ENCODE results near the gene USP14. TPM values are rescaled to one million over a fixed set of nuclear protein-coding genes. Genes with fewer than 3 reads are reported as not detected.

USP14 gene
- total RNA-seq, 2 experiments from 2014 or later, result 110 to 111 TPM

- ChIA-PET POLR2A (no interaction called here), CTCF (interaction anchor here (1.0 kb wide), 1 partner anchor 10 kb away, joined by 5 read pairs; no protein-coding TSS in a partner anchor)
These were observed 1.7 kb upstream of the USP14 start for GRCh38 chr18:156514-157230.

- ChIA-PET POLR2A (interaction anchor here (2.3 kb wide), 1 partner anchor 109 kb away, joined by 12 read pairs; the partner anchor contains the start of gene THOC1), CTCF (no interaction called here)
These were observed 788 bp downstream of the USP14 start for GRCh38 chr18:159037-159652.

DNA sequence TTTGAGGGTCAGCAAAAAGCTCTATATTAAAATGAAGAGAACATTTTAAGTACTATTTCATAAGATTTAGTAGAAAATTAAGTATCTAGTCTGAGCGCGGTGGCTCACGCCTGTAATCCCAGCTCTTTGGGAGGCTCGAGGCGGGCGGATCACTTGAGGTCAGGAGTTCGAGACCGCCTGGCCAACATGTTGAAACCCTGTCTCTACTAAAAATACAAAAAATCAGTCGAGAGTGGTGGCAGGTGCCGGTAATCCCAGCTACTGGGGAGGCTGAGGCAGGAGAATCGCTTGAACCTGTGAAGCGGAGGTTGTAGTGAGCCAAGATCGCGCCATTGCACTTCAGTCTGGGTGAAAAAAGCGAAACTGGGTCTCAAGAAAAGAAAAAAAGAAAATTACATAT lies 1.6 kb downstream of the USP14 start:
- ChIA-PET CTCF (no interaction called here), POLR2A (interaction anchor here (2.3 kb wide), 1 partner anchor 108 kb away, joined by 12 read pairs; the partner anchor contains the start of gene THOC1)

- CTCF ChIA-PET, result no interaction called here
- POLR2A ChIA-PET, result no interaction called here
These were observed 2.6 kb downstream of the USP14 start for GRCh38 chr18:160831-161570.

GRCh38 chr18:172361-172760 lies 14.0 kb downstream of the USP14 start:
- ChIA-PET POLR2A (no interaction called here), CTCF (no interaction called here)

- ChIA-PET POLR2A (no interaction called here), CTCF (no interaction called here)
These were observed 21.1 kb downstream of the USP14 start for GRCh38 chr18:179499-179898.

DNA sequence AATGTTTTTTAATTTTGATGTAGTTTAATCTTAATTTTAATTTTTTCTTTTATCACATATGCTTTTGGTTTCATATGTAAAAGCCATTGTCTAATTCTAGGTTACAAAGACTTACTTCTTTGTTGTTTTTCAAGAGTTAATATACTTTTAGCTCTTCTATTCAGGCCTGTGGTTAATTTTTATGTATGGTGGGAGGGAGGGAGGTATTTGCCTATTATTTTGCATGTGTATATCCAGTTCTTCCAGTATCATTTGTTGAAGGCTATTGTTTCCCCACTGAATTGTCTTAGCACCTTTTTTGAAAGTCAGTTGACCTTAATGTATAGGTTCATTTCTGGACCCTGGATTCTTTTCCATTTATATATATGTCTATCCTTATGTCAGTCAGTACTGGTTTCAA lies 23.4 kb downstream of the USP14 start:
- POLR2A ChIA-PET, result interaction anchor here (0.6 kb wide), 1 partner anchor 70 kb away, joined by 3 read pairs; no protein-coding TSS in a partner anchor
- CTCF ChIA-PET, result no interaction called here

- POLR2A ChIA-PET, result no interaction called here
- CTCF ChIA-PET, result no interaction called here
These were observed 25.4 kb downstream of the USP14 start for GRCh38 chr18:183769-184168.

DNA sequence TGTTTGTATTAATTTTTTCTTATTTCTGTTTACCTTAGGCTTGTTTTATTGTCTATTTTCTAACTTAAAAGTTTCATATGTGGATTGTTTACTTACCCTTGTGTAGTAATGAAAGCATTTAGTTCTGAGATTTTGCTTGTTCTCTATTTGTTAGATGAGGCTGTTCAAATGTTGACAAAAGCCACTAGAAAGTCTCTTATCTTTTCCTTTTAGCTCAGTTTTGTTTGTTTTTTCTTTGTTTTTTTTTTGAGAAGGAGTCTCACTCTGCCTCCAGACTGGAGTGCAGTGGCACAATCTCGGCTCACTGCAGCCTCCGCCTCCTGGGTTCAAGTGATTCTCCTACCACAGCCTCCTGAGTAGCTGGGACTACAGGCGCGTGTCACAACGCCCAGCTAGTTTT lies 30.9 kb downstream of the USP14 start:
- POLR2A ChIA-PET, result no interaction called here
- CTCF ChIA-PET, result no interaction called here

DNA sequence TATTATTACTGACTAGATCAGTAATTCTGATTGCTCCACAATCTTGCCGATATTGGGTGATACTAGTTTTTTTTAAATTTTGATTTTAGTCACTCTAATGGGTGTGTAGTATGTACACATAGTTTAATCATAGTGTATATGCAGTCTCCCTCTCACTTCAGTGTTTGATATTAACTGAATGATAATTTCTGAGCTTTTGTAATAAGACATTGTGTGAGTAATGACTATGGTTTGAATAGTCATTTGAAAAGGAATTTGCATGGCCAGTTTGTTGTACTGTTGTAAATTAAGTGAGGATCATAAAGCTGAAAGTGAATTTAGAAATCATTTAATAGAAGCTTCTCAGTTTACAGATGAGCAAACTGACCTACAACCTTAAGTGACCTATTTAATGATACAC lies 33.4 kb downstream of the USP14 start:
- ChIA-PET POLR2A (no interaction called here), CTCF (no interaction called here)

GRCh38 chr18:192801-193200 lies 34.4 kb downstream of the USP14 start:
- CTCF ChIA-PET, result no interaction called here
- POLR2A ChIA-PET, result no interaction called here

- POLR2A ChIA-PET, result no interaction called here
- CTCF ChIA-PET, result no interaction called here
These were observed 37.3 kb downstream of the USP14 start for GRCh38 chr18:195651-196050.

GRCh38 chr18:199214-199613 lies 40.9 kb downstream of the USP14 start:
- ChIA-PET POLR2A (no interaction called here), CTCF (no interaction called here)

DNA sequence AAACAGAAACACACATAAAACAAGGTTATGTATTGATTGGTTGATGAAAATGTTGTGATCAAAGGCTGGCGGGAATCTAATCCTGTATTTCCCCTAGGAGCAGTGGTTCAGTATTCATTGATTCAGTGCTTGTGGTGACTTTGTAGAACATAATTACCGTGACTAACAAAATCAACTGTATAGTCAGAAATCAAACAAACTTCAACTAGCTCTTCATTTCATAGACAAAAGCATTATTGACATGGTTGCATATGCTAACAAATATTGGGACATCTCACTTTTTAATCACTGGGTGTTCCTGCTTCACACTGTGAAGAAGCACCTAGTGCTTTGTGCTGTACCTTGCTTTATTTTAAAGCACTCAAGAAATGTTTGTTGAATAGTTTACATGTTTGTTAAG lies 41.4 kb downstream of the USP14 start:
- CTCF ChIA-PET, result no interaction called here

GRCh38 chr18:210075-210474 lies 51.7 kb downstream of the USP14 start:
- ChIA-PET CTCF (no interaction called here), POLR2A (no interaction called here)

More for the DNA sequence above, 41.4 kb downstream of the USP14 start:
- POLR2A ChIA-PET, result no interaction called here

GRCh38 chr18:210733-211132 lies 52.4 kb downstream of the USP14 start:
- ChIA-PET CTCF (no interaction called here), POLR2A (no interaction called here)

- ChIA-PET POLR2A (no interaction called here), CTCF (no interaction called here)
These were observed 53.2 kb downstream of the USP14 start for GRCh38 chr18:211582-211981.

DNA sequence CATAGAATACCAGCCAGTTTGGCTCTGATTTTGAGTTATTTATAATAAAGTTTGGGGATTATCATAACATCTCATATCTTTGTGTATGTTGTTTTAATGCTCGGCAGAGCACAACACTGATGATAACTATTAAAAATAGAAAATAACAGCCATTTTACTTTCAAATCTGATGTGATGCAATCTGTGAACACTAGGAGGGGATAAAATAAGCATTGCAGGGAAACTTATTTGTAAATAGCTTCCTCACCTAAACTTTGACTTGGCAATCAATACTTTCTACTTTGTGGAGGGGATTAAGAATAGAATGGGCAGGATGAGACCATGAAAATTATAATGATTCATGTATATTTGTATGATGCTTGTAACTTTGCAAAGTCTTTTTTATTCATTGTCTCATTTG lies 54.4 kb downstream of the USP14 start:
- ChIA-PET CTCF (interaction anchor here (0.7 kb wide), 1 partner anchor 190 kb away, joined by 3 read pairs; no protein-coding TSS in a partner anchor), POLR2A (no interaction called here)

DNA sequence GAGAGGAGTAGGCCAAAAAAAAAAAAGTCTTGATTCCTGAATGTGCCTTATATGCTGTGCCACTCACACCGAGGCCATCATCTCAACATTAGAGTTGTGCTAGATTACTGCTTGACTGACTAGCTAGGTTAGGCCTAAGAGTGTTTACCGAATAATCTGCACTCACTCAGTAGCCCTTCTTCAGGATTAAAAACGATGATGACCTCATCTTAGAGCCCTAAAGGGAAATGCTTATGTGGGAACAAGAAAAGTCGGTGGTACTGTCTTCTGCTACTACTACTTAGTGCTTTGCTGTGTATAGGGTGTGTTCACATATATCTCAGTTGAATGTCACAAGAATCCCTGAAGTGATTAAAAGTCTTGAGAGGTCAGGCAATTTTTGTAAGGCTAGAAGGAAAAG lies 55.1 kb downstream of the USP14 start:
- POLR2A ChIA-PET, result no interaction called here
- CTCF ChIA-PET, result interaction anchor here (0.7 kb wide), 1 partner anchor 190 kb away, joined by 3 read pairs; no protein-coding TSS in a partner anchor

DNA sequence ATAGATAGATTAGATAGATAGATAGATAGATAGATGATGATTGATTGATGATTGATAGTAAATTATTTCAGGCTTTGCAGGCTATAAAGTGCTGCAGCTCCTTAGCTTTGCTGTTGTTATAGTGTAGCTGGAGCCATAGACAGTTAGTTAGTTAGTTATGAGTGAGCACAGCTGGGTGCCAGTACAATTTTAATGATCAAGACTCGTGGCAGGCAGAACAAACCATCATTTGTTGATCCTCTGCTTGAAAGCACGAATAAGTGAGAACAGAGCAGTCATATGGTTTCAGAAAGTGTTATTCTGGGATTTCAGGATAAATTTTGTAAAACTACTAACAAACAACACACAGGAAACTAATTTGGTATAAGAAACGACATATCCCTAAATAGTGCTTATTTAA lies 55.6 kb downstream of the USP14 start:
- CTCF ChIA-PET, result interaction anchor here (1.1 kb wide), 1 partner anchor 17 kb away, joined by 3 read pairs; no protein-coding TSS in a partner anchor
- POLR2A ChIA-PET, result no interaction called here

DNA sequence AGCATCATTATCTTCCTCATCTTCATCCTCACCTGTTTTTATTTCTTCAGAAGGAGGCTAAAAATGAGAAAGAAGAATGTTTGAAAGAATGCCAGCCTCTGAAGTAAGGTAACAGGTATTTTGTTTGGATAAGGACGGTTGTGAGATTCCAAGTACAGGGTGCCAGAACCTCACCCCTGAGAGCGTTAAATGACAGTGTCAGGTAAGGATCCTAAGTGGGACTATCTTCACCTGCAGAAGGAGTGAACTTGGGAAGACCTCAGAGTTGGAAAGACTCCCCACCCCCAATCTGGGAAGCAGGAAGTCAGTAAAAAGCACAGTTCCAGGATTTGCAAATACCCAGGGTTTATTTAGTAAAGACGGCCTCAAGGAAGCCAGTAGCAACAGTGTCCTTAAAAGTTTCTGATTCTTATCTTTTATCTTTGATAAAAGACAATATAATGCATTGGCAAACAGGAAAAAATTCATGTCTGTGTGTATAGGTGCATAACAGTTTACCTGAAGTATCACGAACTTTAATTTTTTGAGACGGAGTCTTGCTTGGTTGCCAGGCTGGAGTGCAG lies 57.2 kb downstream of the USP14 start:
- ChIA-PET CTCF (no interaction called here), POLR2A (no interaction called here)

Data from activated CD8-positive, alpha-beta memory T cell treated with anti-CD3 and anti-CD28 coated beads for 36 hours (primary cell).